HG02642 (cell line): ENCODE measurements around the gene FLOT1.

Source experiments
- ATAC-seq: cut with Tn5 transposase; IDR thresholded peaks from one replicate; pipeline ENCODE4 v1.9.1; 2021; ENCODE audit warnings: mild to moderate bottlenecking; ENCODE audit not compliant: unreplicated experiment, poor library complexity

Gene FLOT1

GRCh38 chr6:30747902-30748769, 5.6 kb upstream of the FLOT1 start:
- ATAC-seq = no peak

- no peak for ATAC-seq
Measured at GRCh38 chr6:30747300-30747687, 4.8 kb upstream of the FLOT1 start.

- peak; percentile 37 for ATAC-seq
Measured at GRCh38 chr6:30744054-30744805, 1.7 kb upstream of the FLOT1 start, which contains the start of gene IER3. Gene IER3, minus strand, starts transcription at chr6:30744547. Its CDS starts 29 bp downstream, at chr6:30744518.

GRCh38 chr6:30743099-30744053, 889 bp upstream of the FLOT1 start:
- peak; percentile 31 for ATAC-seq

- ATAC-seq = no peak
Measured at GRCh38 chr6:30741789-30742315, 635 bp downstream of the FLOT1 start.

- no peak for ATAC-seq
Measured at GRCh38 chr6:30741063-30741779, 1.3 kb downstream of the FLOT1 start.

- no peak for ATAC-seq
Measured at GRCh38 chr6:30740540-30740870, 2.0 kb downstream of the FLOT1 start.

GRCh38 chr6:30738532-30738931, 4.0 kb downstream of the FLOT1 start:
- no peak for ATAC-seq

GRCh38 chr6:30735668-30736314, 6.7 kb downstream of the FLOT1 start:
- peak; percentile 50 for ATAC-seq

GRCh38 chr6:30732237-30732943, 10.1 kb downstream of the FLOT1 start:
- ATAC-seq = no peak

- peak; percentile 73 for ATAC-seq
Measured at GRCh38 chr6:30730601-30731435, 11.7 kb downstream of the FLOT1 start.

- ATAC-seq = no peak
Measured at GRCh38 chr6:30727920-30728553, 14.4 kb downstream of the FLOT1 start.

- ATAC-seq = no peak
Measured at GRCh38 chr6:30726506-30727413, 15.7 kb downstream of the FLOT1 start.

GRCh38 chr6:30725713-30726505, 16.6 kb downstream of the FLOT1 start:
- ATAC-seq = no peak

- no peak for ATAC-seq
Measured at GRCh38 chr6:30724906-30725667, 17.4 kb downstream of the FLOT1 start.
